Osteoblast (primary cell): ENCODE measurements around the gene PLCB4. TPM values are rescaled to one million over a fixed set of nuclear protein-coding genes. Genes with fewer than 3 reads are reported as not detected.

Experiments used
- DNase-seq: peaks from one replicate; pipeline ENCODE4 v3.0.0; 2011; ENCODE audit warnings: low spot score, mixed read lengths; ENCODE audit not compliant: insufficient read length; ENCODE audit errors: missing footprints
- H2AFZ ChIP-seq: 2 replicates; pipeline ENCODE4 v1.6.0; 2011; ENCODE audit warnings: mild to moderate bottlenecking, low read length
- H3K27ac ChIP-seq: 2 replicates; pipeline ENCODE4 v1.5.1; 2011; ENCODE audit warnings: mild to moderate bottlenecking, low read depth, low read length, moderate library complexity
- H3K27me3 ChIP-seq: 2 replicates; pipeline ENCODE4 v1.6.0; 2012; ENCODE audit warnings: mild to moderate bottlenecking, control low read depth, inconsistent platforms, low read length, moderate library complexity; ENCODE audit not compliant: insufficient read depth
- H3K36me3 ChIP-seq: 2 replicates; pipeline ENCODE4 v1.5.1; 2011; ENCODE audit warnings: mild to moderate bottlenecking, low read length, control low read depth, moderate library complexity; ENCODE audit not compliant: insufficient read depth
- H3K4me1 ChIP-seq: 2 replicates; pipeline ENCODE4 v1.5.1; 2011; ENCODE audit warnings: mild to moderate bottlenecking, low read length, control low read depth, moderate library complexity; ENCODE audit not compliant: insufficient read depth
- H3K4me2 ChIP-seq: 2 replicates; pipeline ENCODE4 v1.6.0; 2011; ENCODE audit warnings: mild to moderate bottlenecking, low read length; ENCODE audit not compliant: insufficient read depth
- H3K4me3 ChIP-seq: fragments of 200-600 bp; sonication (generic); 3 replicates; pipeline ENCODE4 v1.5.1; 2012; ENCODE audit warnings: mild to moderate bottlenecking, low read length, inconsistent platforms; ENCODE audit not compliant: insufficient read depth
- H3K79me2 ChIP-seq: 2 replicates; pipeline ENCODE4 v1.6.0; 2012; ENCODE audit warnings: mild to moderate bottlenecking, low read length, control low read depth, inconsistent platforms; ENCODE audit not compliant: insufficient read depth
- H3K9me3 ChIP-seq: 2 replicates; pipeline ENCODE4 v1.5.1; 2011; ENCODE audit warnings: low read depth, low read length, control low read depth
- H4K20me1 ChIP-seq: 2 replicates; pipeline ENCODE4 v1.6.0; 2012; ENCODE audit warnings: mild to moderate bottlenecking, low read length, control low read depth; ENCODE audit not compliant: insufficient read depth
- CTCF ChIP-seq: IDR thresholded peaks from 2 replicates; pipeline ENCODE4 v1.5.1; 2011; ENCODE audit warnings: mild to moderate bottlenecking, low read depth, low read length, moderate library complexity; ENCODE audit errors: extremely low read depth
- total RNA-seq: library from RNA; depleted of rRNA; stranded (reverse); fragments of >200 nt; gene quantifications from 2 replicates; pipeline ENCODE4 v1.2.3, GENCODE V29; 2012

PLCB4 gene
- total RNA-seq, 1 donor = 13.0 TPM

- H3K36me3 ChIP-seq = peaks cover 8% of the 10 kb centered on the region
- no peak overlapping the region for H3K4me3 ChIP-seq
- no peak overlapping the region for H3K4me2 ChIP-seq
- no peaks in the 10 kb centered on the region for H4K20me1 ChIP-seq
- no peak overlapping the region for H2AFZ ChIP-seq
- H3K4me1 ChIP-seq = no peaks in the 10 kb centered on the region
- H3K9me3 ChIP-seq = peaks cover 5% of the 10 kb centered on the region
- DNase-seq = no peak
- peaks cover 21% of the 10 kb centered on the region for H3K79me2 ChIP-seq
- no peak for TF ChIP-seq CTCF
- H3K27ac ChIP-seq = no peak overlapping the region
- H3K27me3 ChIP-seq = no peaks in the 10 kb centered on the region
These were observed 60.9 kb downstream of the PLCB4 start for GRCh38 chr20:9129756-9130155.

- Histone ChIP-seq H3K9me3 (peaks cover 5% of the 10 kb centered on the region), H4K20me1 (no peaks in the 10 kb centered on the region), H3K4me3 (no peak overlapping the region), H3K27me3 (no peaks in the 10 kb centered on the region), H2AFZ (no peak overlapping the region), H3K27ac (no peak overlapping the region), H3K4me1 (no peaks in the 10 kb centered on the region), H3K79me2 (peaks cover 21% of the 10 kb centered on the region), H3K4me2 (no peak overlapping the region), H3K36me3 (peaks cover 8% of the 10 kb centered on the region)
- DNase-seq = peak; percentile 2
- no peak for TF ChIP-seq CTCF
These were observed 61.6 kb downstream of the PLCB4 start for GRCh38 chr20:9130521-9130920.

GRCh38 chr20:9131841-9132240, 63.0 kb downstream of the PLCB4 start:
- H3K79me2 ChIP-seq = peaks cover 22% of the 10 kb centered on the region
- H3K4me2 ChIP-seq = no peak overlapping the region
- peaks cover 8% of the 10 kb centered on the region for H3K36me3 ChIP-seq
- DNase-seq = no peak
- no peak for TF ChIP-seq CTCF
- H3K4me3 ChIP-seq = no peak overlapping the region
- no peaks in the 10 kb centered on the region for H4K20me1 ChIP-seq
- no peak overlapping the region for H2AFZ ChIP-seq
- no peaks in the 10 kb centered on the region for H3K4me1 ChIP-seq
- H3K9me3 ChIP-seq = peaks cover 5% of the 10 kb centered on the region
- no peak overlapping the region for H3K27ac ChIP-seq
- H3K27me3 ChIP-seq = no peaks in the 10 kb centered on the region

- Histone ChIP-seq H3K36me3 (peaks cover 8% of the 10 kb centered on the region), H3K79me2 (peaks cover 17% of the 10 kb centered on the region), H3K9me3 (peaks cover 5% of the 10 kb centered on the region), H3K27me3 (no peaks in the 10 kb centered on the region), H3K4me3 (no peak overlapping the region), H2AFZ (no peak overlapping the region), H4K20me1 (no peaks in the 10 kb centered on the region), H3K27ac (no peak overlapping the region), H3K4me2 (no peak overlapping the region), H3K4me1 (no peaks in the 10 kb centered on the region)
- DNase-seq = no peak
- no peak for TF ChIP-seq CTCF
These were observed 65.5 kb downstream of the PLCB4 start for GRCh38 chr20:9134346-9134745.
